GM19099 (cell line): ENCODE measurements around the gene IBSP.

Source experiments
- POLR2A ChIP-seq: IDR thresholded peaks from 3 replicates; pipeline ENCODE4 v1.6.1; 2011; ENCODE audit warnings: low read depth; ENCODE audit not compliant: insufficient read length; ENCODE audit errors: extremely low read depth

Gene IBSP, protein sequence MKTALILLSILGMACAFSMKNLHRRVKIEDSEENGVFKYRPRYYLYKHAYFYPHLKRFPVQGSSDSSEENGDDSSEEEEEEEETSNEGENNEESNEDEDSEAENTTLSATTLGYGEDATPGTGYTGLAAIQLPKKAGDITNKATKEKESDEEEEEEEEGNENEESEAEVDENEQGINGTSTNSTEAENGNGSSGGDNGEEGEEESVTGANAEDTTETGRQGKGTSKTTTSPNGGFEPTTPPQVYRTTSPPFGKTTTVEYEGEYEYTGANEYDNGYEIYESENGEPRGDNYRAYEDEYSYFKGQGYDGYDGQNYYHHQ

GRCh38 chr4:87799301-87800113 lies at the start of gene IBSP:
IBSP (plus strand) TSS chr4:87799554; CDS start chr4:87802362, 2,808 bp downstream.
- no peak for TF ChIP-seq POLR2A

DNA sequence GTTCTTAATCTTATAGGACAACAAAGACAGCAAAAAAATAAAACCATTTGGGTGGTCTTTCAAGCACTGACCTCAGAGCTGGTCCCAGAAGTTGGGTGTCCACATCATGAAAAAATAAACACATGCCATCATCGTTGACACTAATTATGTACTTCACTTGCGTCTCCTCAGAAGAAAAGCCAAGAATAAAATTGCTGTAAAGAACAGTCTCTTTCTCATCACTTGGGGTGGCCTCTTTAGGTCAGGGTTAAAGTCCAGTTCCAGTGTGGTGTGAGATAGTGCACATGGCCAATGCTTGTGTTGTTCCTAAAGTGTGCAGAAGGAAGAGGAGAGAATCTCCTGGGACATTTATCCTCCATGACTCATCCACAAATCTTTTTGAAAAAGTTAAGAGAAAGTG lies 49.5 kb upstream of the IBSP start:
- TF ChIP-seq POLR2A = no peak

DNA sequence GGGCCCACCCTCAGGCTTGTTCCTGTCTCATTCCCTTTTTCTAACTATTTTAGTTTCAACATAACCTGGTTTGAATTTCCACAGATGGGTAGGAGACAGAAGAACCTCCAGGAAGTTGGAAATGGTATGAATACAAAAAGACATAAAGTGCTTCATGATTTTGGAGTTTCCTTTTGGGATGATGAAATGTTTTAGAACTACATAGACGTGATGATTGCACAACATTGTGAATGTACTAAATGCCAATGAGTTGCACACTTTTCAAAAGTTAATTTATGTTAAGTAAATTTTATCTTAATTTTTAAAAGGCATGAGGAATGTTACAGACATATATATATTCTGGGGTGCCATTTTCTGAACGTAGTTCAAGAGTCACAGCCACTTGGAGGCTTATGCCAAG lies 41.1 kb upstream of the IBSP start:
- no peak for TF ChIP-seq POLR2A

- TF ChIP-seq POLR2A = no peak
Observed at GRCh38 chr4:87762311-87762710, 37.0 kb upstream of the IBSP start.

DNA sequence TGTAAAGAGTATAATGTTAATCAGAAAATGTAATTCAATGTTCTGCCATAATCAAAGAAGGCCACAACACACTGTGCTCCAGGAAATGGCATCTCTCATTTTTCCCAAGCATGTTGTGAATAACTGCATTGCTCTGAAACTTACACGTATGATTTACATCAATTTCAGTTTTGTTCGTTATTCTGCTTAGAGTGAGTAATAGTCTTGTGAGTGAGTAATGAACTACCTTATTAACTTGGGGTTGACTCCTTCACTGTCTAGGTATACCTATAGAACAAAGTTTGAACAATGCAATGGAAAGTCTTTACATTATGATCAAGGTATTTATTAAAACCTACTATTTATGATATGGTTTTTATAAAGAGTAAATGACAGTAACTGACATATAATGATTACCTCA lies 17.8 kb upstream of the IBSP start:
- no peak for TF ChIP-seq POLR2A

GRCh38 chr4:87783781-87784180 lies 15.6 kb upstream of the IBSP start:
- TF ChIP-seq POLR2A = no peak

- TF ChIP-seq POLR2A = no peak
Observed at GRCh38 chr4:87785731-87786509, 13.4 kb upstream of the IBSP start.

DNA sequence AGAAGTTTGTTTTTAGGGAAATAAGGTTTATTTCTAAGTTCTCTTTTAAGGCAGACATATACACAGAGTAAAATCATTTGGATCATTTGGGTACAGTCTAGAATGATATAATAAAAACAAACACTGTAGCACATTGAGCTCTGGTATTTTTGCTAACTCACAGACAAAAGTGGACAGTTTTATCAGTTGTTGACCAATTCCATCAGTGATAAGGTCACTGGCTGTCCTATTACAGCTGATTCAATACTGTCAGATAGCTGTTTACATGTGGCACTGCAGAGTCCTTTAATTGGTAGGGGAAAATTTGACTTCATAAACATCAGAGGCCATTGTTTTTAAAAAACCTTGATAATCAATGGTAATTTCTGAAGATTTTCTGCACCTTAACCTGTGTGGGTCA lies 3.5 kb downstream of the IBSP start:
- no peak for TF ChIP-seq POLR2A

GRCh38 chr4:87803421-87803820 lies 4.1 kb downstream of the IBSP start:
- TF ChIP-seq POLR2A = no peak

- TF ChIP-seq POLR2A = no peak
Observed at GRCh38 chr4:87804871-87805270, 5.5 kb downstream of the IBSP start.

- TF ChIP-seq POLR2A = no peak
Observed at GRCh38 chr4:87805971-87806370, 6.6 kb downstream of the IBSP start.

DNA sequence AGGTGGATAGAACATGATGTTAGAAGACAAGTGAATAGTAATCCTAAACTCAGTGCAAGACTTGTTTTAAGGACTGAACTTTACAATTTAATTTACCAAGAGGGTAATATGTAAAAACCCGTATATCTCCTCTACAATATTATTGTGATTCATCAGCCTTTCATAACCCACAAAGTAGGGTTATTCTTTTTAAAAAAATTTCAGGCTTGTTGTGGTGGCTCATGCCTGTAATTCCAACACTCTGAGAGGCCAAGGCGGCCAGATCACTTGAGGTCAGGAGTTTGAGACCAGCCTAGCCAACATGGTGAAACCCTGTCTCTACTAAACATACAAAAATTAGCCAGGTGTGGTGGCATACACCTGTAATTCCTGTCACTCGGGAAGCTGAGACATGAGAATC lies 7.2 kb downstream of the IBSP start:
- no peak for TF ChIP-seq POLR2A

GRCh38 chr4:87807402-87807801 lies 8.0 kb downstream of the IBSP start:
- TF ChIP-seq POLR2A = no peak

GRCh38 chr4:87811977-87812376 lies 12.6 kb downstream of the IBSP start:
- TF ChIP-seq POLR2A = no peak

DNA sequence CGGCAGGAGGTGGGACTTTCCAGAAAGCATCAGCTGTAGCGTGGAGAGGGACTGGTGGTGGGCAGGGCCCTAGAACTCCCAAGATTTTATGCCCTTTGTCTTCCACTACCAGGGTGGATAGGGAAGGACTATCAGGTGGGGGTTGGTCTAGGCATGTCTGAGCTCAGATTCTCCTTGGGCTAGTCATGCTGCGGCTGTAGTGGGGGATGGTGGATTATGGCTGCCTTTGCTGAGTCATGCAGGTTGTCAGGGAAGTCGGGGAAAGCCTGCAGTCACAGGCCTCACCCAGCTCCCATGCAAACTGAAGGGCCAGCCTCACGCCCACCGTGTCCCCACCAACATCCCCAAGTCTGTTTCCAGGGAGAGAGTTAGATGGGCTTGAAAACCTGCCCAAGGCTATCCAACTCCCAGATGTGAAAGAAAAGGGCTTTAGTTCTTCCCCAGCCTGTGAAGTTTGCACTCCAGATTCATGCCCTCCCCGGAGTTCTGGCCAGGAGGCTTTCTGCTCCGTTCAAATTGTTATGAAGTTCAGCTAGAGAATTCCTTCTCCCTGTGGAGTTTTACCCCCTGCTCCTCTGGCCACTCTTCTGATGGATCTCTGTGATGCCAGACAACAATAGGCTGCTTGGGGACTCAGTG lies 20.0 kb downstream of the IBSP start:
- no peak for TF ChIP-seq POLR2A

- no peak for TF ChIP-seq POLR2A
Observed at GRCh38 chr4:87823200-87823599, 23.8 kb downstream of the IBSP start.

DNA sequence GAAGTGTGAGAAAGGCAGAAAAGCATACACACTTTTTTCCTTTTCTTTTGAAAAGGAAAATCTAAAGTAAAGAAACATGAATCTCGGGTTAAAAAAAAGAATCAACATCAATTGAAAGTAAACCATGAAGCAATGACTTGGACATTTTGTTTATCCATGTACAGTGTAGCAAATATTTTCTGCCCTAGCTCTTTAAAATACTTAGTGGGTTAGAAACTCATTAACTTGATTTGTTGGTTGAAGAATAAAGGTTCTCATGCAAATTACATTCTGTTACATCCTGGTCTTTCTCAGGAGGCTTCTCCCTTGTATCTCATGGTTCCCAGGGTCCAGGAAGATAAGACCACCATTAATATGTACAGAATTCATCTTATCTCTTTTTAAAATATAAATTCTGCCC lies 24.4 kb downstream of the IBSP start:
- no peak for TF ChIP-seq POLR2A
